KMS-11 (cell line): ENCODE data around the gene C1orf198.

ENCODE experiments used
- H2AFZ ChIP-seq: fragments of 200-600 bp; sonication (generic); 2 replicates; pipeline ENCODE4 v1.6.1; 2016; ENCODE audit warnings: antibody characterized with exemption, mixed run types, low read depth
- H3K27ac ChIP-seq: fragments of 200-600 bp; sonication (generic); 2 replicates; pipeline ENCODE4 v1.6.1; 2016; ENCODE audit warnings: mild to moderate bottlenecking, mixed run types
- H3K27me3 ChIP-seq: fragments of 200-600 bp; sonication (generic); 2 replicates; pipeline ENCODE4 v1.6.1; 2017; ENCODE audit warnings: mild to moderate bottlenecking, low read depth, mixed run types, moderate library complexity; ENCODE audit not compliant: insufficient read depth
- H3K36me3 ChIP-seq: fragments of 200-600 bp; sonication (generic); 2 replicates; pipeline ENCODE4 v1.6.1; 2017; ENCODE audit warnings: mild to moderate bottlenecking, mixed run types; ENCODE audit not compliant: insufficient read depth
- H3K4me1 ChIP-seq: fragments of 200-600 bp; sonication (generic); 2 replicates; pipeline ENCODE4 v1.6.1; 2016; ENCODE audit warnings: mild to moderate bottlenecking, low read depth, mixed run types; ENCODE audit not compliant: poor library complexity, severe bottlenecking
- H3K4me2 ChIP-seq: fragments of 200-600 bp; sonication (generic); 2 replicates; pipeline ENCODE4 v1.7.0; 2016; ENCODE audit warnings: mild to moderate bottlenecking, mixed run types
- H3K4me3 ChIP-seq: fragments of 200-600 bp; sonication (generic); IDR thresholded peaks from 2 replicates; pipeline ENCODE4 v1.6.1; 2017; ENCODE audit warnings: low read depth, low read length, mixed read lengths; ENCODE audit not compliant: insufficient read depth
- H3K79me2 ChIP-seq: fragments of 200-600 bp; sonication (generic); 2 replicates; pipeline ENCODE4 v1.6.1; 2016; ENCODE audit warnings: low read depth, mixed run types; ENCODE audit not compliant: insufficient read depth
- H3K9ac ChIP-seq: fragments of 200-600 bp; sonication (generic); 2 replicates; pipeline ENCODE4 v1.6.1; 2016; ENCODE audit warnings: mild to moderate bottlenecking, mixed run types
- H4K20me1 ChIP-seq: fragments of 200-600 bp; sonication (generic); 2 replicates; pipeline ENCODE4 v1.6.1; 2016; ENCODE audit warnings: mild to moderate bottlenecking, mixed run types; ENCODE audit not compliant: insufficient read depth
- CTCF ChIP-seq: fragments of 200-600 bp; sonication (generic); conservative IDR thresholded peaks from 2 replicates; pipeline ENCODE4 v1.6.1; 2017; ENCODE audit warnings: low read depth, mild to moderate bottlenecking, antibody characterized with exemption, low read length, moderate library complexity, mixed read lengths

The C1orf198 gene

GRCh38 chr1:230867903-230868735, at the start of gene C1orf198:
C1orf198 (minus strand) TSS chr1:230868521; CDS start chr1:230868512, 9 bp downstream.
- Histone ChIP-seq H4K20me1 (no peaks in the 10 kb centered on the region), H3K4me3 (peak within 1 kb of the TSS; percentile 83), H2AFZ (peak within 1 kb of the TSS; percentile 97), H3K4me2 (peak within 1 kb of the TSS; percentile 75), H3K36me3 (no peaks in the 10 kb centered on the region), H3K9ac (peak within 1 kb of the TSS; percentile 74), H3K4me1 (peaks cover 14% of the 10 kb centered on the region), H3K27me3 (no peaks in the 10 kb centered on the region; the same call in 1 of the 2 replicates), H3K79me2 (peaks cover 3% of the 10 kb centered on the region; the same call in 1 of the 2 replicates), H3K27ac (peak within 1 kb of the TSS; percentile 8; the same call in 1 of the 2 replicates)
- TF ChIP-seq CTCF, result no peak

GRCh38 chr1:230917284-230918135, 49.2 kb upstream of the C1orf198 start:
- H3K27ac ChIP-seq, result no peak overlapping the region
- no peaks in the 10 kb centered on the region for H3K4me1 ChIP-seq
- H3K79me2 ChIP-seq, result no peaks in the 10 kb centered on the region
- H3K9ac ChIP-seq, result no peak overlapping the region
- no peaks in the 10 kb centered on the region for H4K20me1 ChIP-seq
- no peaks in the 10 kb centered on the region for H3K36me3 ChIP-seq
- no peak overlapping the region for H3K4me2 ChIP-seq
- H3K27me3 ChIP-seq, result no peaks in the 10 kb centered on the region
- H3K4me3 ChIP-seq, result no peak overlapping the region
- TF ChIP-seq CTCF, result peak; percentile 75
- no peak overlapping the region for H2AFZ ChIP-seq

- no peak for TF ChIP-seq CTCF
- Histone ChIP-seq H3K79me2 (no peaks in the 10 kb centered on the region), H2AFZ (no peak overlapping the region), H3K4me1 (no peaks in the 10 kb centered on the region), H3K27ac (no peak overlapping the region), H3K27me3 (no peaks in the 10 kb centered on the region), H3K36me3 (no peaks in the 10 kb centered on the region), H3K4me2 (no peak overlapping the region), H4K20me1 (no peaks in the 10 kb centered on the region), H3K9ac (no peak overlapping the region), H3K4me3 (no peak overlapping the region)
Observed at GRCh38 chr1:230916587-230917283, 48.4 kb upstream of the C1orf198 start.

- H3K27ac ChIP-seq, result no peak overlapping the region
- H3K4me3 ChIP-seq, result no peak overlapping the region
- no peaks in the 10 kb centered on the region for H3K79me2 ChIP-seq
- H3K9ac ChIP-seq, result no peak overlapping the region
- no peaks in the 10 kb centered on the region for H4K20me1 ChIP-seq
- H3K4me1 ChIP-seq, result no peaks in the 10 kb centered on the region
- H3K27me3 ChIP-seq, result no peaks in the 10 kb centered on the region
- H3K4me2 ChIP-seq, result no peak overlapping the region
- H3K36me3 ChIP-seq, result no peaks in the 10 kb centered on the region
- no peak for TF ChIP-seq CTCF
- H2AFZ ChIP-seq, result no peak overlapping the region
Observed at GRCh38 chr1:230915078-230915477, 46.8 kb upstream of the C1orf198 start.
